ENCODE results near the gene TANC1.
"Not testable (repeated sequence)": the region's sequence is repeated elsewhere in the genome, so short reads cannot be mapped to it uniquely, and the experiment has no call there.

TANC1 gene

GRCh38 chr2:159089543-159089942 is 121.1 kb downstream of the TANC1 start:
- no peak for DNase-seq (ENCODE audit: low read depth)

- DNase-seq (ENCODE audit: low read depth) = no peak
Observed at GRCh38 chr2:159090514-159091201, 122.2 kb downstream of the TANC1 start.

- no peak for DNase-seq (ENCODE audit: low read depth)
Observed at GRCh38 chr2:159091381-159091780, 122.9 kb downstream of the TANC1 start.

GRCh38 chr2:159091976-159092375 is 123.5 kb downstream of the TANC1 start:
- no peak for DNase-seq (ENCODE audit: low read depth)

GRCh38 chr2:159093497-159093896 is 125.1 kb downstream of the TANC1 start:
- no peak for DNase-seq (ENCODE audit: low read depth)

GRCh38 chr2:159094173-159094737 is 125.8 kb downstream of the TANC1 start:
- DNase-seq (ENCODE audit: low read depth) = no peak

GRCh38 chr2:159095813-159096212 is 127.4 kb downstream of the TANC1 start:
- no peak for DNase-seq (ENCODE audit: low read depth)

GRCh38 chr2:159096302-159096855 is 127.9 kb downstream of the TANC1 start:
- not testable (repeated sequence) for DNase-seq (ENCODE audit: low read depth)

- DNase-seq (ENCODE audit: low read depth) = no peak
Observed at GRCh38 chr2:159096901-159097300, 128.5 kb downstream of the TANC1 start.

- DNase-seq (ENCODE audit: low read depth) = no peak
Observed at GRCh38 chr2:159098361-159098760, 129.9 kb downstream of the TANC1 start.

GRCh38 chr2:159098921-159099411 is 130.5 kb downstream of the TANC1 start:
- DNase-seq (ENCODE audit: low read depth) = no peak

- DNase-seq (ENCODE audit: low read depth) = no peak
Observed at GRCh38 chr2:159101755-159102489, 133.5 kb downstream of the TANC1 start.

GRCh38 chr2:159103411-159103810 is 135.0 kb downstream of the TANC1 start:
- no peak for DNase-seq (ENCODE audit: low read depth)

- no peak for DNase-seq (ENCODE audit: low read depth)
Observed at GRCh38 chr2:159106109-159106508, 137.7 kb downstream of the TANC1 start.

GRCh38 chr2:159108181-159108893 is 139.9 kb downstream of the TANC1 start:
- no peak for DNase-seq (ENCODE audit: low read depth)

- no peak for DNase-seq (ENCODE audit: low read depth)
Observed at GRCh38 chr2:159109517-159109916, 141.1 kb downstream of the TANC1 start.

- DNase-seq (ENCODE audit: low read depth) = no peak
Observed at GRCh38 chr2:159110784-159111183, 142.3 kb downstream of the TANC1 start.

- no peak for DNase-seq (ENCODE audit: low read depth)
Observed at GRCh38 chr2:159111346-159111927, 143.0 kb downstream of the TANC1 start.

- DNase-seq (ENCODE audit: low read depth) = no peak
Observed at GRCh38 chr2:159114835-159115234, 146.4 kb downstream of the TANC1 start.

- no peak for DNase-seq (ENCODE audit: low read depth)
Observed at GRCh38 chr2:159116922-159117321, 148.5 kb downstream of the TANC1 start.

GRCh38 chr2:159117658-159118057 is 149.2 kb downstream of the TANC1 start:
- DNase-seq (ENCODE audit: low read depth) = no peak

All from activated gamma-delta T cell treated with anti-CD3 and anti-CD28 coated beads, Interleukin-2, amount 50 U/mL, for 16 hours (primary cell).